ENCODE results near the gene CBR4. TPM values are rescaled to one million over a fixed set of nuclear protein-coding genes. Genes with fewer than 3 reads are reported as not detected.
A peak's percentile ranks its signal among the peaks of the same experiment; 100 is the strongest.

CBR4 gene
- total and polyA plus RNA-seq, 2 experiments from 2014 or later, result 36.9 to 38.1 TPM

GRCh38 chr4:169017971-169018370 is 7.9 kb upstream of the CBR4 start:
- H4K20me1 ChIP-seq (replicated peaks; ENCODE audit: insufficient read depth), result no peaks in the 10 kb centered on the region
- DNase-seq (ENCODE audit: low spot score) (peak; percentile 27), ATAC-seq (peak; percentile 89)
- no peaks in the 10 kb centered on the region for H3K27me3 ChIP-seq (ENCODE audit: insufficient read depth)
- H3K4me3 ChIP-seq, result no peak overlapping the region
- Mint-ChIP-seq H3K27me3 (ENCODE audit: insufficient read depth, low read depth, poor library complexity) (peaks cover 1% of the 10 kb centered on the region), H3K4me3 (no peak overlapping the region), H3K4me1 (peaks cover 23% of the 10 kb centered on the region), H3K9me3 (no peaks in the 10 kb centered on the region), H3K27ac (peak overlapping the region; percentile 6), H3K36me3 (ENCODE audit: low read depth) (no peaks in the 10 kb centered on the region)
- peaks cover 10% of the 10 kb centered on the region; the same call in 1 of the 2 replicates for H3K4me1 ChIP-seq (ENCODE audit: insufficient read depth)
- no peaks in the 10 kb centered on the region for H3K36me3 ChIP-seq (ENCODE audit: insufficient read depth)
- no peak for TF ChIP-seq NANOG (IDR thresholded peaks at IDR 0.05; ENCODE audit: borderline replicate concordance)
- TF ChIP-seq, protein P1, sequence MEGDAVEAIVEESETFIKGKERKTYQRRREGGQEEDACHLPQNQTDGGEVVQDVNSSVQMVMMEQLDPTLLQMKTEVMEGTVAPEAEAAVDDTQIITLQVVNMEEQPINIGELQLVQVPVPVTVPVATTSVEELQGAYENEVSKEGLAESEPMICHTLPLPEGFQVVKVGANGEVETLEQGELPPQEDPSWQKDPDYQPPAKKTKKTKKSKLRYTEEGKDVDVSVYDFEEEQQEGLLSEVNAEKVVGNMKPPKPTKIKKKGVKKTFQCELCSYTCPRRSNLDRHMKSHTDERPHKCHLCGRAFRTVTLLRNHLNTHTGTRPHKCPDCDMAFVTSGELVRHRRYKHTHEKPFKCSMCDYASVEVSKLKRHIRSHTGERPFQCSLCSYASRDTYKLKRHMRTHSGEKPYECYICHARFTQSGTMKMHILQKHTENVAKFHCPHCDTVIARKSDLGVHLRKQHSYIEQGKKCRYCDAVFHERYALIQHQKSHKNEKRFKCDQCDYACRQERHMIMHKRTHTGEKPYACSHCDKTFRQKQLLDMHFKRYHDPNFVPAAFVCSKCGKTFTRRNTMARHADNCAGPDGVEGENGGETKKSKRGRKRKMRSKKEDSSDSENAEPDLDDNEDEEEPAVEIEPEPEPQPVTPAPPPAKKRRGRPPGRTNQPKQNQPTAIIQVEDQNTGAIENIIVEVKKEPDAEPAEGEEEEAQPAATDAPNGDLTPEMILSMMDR (conservative IDR thresholded peaks at IDR 0.05; ENCODE audit: low read depth in 2 of 2), result no peak
- TF ChIP-seq POLR2AphosphoS5 (IDR thresholded peaks at IDR 0.05; ENCODE audit: low read depth), result no peak
- TF ChIP-seq JUNB (IDR thresholded peaks at IDR 0.05; ENCODE audit: unreplicated experiment), result no peak
- TF ChIP-seq, protein P2, sequence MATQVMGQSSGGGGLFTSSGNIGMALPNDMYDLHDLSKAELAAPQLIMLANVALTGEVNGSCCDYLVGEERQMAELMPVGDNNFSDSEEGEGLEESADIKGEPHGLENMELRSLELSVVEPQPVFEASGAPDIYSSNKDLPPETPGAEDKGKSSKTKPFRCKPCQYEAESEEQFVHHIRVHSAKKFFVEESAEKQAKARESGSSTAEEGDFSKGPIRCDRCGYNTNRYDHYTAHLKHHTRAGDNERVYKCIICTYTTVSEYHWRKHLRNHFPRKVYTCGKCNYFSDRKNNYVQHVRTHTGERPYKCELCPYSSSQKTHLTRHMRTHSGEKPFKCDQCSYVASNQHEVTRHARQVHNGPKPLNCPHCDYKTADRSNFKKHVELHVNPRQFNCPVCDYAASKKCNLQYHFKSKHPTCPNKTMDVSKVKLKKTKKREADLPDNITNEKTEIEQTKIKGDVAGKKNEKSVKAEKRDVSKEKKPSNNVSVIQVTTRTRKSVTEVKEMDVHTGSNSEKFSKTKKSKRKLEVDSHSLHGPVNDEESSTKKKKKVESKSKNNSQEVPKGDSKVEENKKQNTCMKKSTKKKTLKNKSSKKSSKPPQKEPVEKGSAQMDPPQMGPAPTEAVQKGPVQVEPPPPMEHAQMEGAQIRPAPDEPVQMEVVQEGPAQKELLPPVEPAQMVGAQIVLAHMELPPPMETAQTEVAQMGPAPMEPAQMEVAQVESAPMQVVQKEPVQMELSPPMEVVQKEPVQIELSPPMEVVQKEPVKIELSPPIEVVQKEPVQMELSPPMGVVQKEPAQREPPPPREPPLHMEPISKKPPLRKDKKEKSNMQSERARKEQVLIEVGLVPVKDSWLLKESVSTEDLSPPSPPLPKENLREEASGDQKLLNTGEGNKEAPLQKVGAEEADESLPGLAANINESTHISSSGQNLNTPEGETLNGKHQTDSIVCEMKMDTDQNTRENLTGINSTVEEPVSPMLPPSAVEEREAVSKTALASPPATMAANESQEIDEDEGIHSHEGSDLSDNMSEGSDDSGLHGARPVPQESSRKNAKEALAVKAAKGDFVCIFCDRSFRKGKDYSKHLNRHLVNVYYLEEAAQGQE (IDR thresholded peaks at IDR 0.05; ENCODE audit: unreplicated experiment), result no peak
- TF ChIP-seq, protein P3, sequence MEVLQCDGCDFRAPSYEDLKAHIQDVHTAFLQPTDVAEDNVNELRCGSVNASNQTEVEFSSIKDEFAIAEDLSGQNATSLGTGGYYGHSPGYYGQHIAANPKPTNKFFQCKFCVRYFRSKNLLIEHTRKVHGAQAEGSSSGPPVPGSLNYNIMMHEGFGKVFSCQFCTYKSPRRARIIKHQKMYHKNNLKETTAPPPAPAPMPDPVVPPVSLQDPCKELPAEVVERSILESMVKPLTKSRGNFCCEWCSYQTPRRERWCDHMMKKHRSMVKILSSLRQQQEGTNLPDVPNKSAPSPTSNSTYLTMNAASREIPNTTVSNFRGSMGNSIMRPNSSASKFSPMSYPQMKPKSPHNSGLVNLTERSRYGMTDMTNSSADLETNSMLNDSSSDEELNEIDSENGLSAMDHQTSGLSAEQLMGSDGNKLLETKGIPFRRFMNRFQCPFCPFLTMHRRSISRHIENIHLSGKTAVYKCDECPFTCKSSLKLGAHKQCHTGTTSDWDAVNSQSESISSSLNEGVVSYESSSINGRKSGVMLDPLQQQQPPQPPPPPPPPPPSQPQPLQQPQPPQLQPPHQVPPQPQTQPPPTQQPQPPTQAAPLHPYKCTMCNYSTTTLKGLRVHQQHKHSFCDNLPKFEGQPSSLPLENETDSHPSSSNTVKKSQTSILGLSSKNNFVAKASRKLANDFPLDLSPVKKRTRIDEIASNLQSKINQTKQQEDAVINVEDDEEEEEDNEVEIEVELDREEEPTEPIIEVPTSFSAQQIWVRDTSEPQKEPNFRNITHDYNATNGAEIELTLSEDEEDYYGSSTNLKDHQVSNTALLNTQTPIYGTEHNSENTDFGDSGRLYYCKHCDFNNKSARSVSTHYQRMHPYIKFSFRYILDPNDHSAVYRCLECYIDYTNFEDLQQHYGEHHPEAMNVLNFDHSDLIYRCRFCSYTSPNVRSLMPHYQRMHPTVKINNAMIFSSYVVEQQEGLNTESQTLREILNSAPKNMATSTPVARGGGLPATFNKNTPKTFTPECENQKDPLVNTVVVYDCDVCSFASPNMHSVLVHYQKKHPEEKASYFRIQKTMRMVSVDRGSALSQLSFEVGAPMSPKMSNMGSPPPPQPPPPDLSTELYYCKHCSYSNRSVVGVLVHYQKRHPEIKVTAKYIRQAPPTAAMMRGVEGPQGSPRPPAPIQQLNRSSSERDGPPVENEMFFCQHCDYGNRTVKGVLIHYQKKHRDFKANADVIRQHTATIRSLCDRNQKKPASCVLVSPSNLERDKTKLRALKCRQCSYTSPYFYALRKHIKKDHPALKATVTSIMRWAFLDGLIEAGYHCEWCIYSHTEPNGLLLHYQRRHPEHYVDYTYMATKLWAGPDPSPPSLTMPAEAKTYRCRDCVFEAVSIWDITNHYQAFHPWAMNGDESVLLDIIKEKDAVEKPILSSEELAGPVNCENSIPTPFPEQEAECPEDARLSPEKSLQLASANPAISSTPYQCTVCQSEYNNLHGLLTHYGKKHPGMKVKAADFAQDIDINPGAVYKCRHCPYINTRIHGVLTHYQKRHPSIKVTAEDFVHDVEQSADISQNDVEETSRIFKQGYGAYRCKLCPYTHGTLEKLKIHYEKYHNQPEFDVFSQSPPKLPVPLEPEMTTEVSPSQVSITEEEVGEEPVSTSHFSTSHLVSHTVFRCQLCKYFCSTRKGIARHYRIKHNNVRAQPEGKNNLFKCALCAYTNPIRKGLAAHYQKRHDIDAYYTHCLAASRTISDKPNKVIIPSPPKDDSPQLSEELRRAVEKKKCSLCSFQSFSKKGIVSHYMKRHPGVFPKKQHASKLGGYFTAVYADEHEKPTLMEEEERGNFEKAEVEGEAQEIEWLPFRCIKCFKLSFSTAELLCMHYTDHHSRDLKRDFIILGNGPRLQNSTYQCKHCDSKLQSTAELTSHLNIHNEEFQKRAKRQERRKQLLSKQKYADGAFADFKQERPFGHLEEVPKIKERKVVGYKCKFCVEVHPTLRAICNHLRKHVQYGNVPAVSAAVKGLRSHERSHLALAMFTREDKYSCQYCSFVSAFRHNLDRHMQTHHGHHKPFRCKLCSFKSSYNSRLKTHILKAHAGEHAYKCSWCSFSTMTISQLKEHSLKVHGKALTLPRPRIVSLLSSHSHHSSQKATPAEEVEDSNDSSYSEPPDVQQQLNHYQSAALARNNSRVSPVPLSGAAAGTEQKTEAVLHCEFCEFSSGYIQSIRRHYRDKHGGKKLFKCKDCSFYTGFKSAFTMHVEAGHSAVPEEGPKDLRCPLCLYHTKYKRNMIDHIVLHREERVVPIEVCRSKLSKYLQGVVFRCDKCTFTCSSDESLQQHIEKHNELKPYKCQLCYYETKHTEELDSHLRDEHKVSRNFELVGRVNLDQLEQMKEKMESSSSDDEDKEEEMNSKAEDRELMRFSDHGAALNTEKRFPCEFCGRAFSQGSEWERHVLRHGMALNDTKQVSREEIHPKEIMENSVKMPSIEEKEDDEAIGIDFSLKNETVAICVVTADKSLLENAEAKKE (CRISPR knock-in tag; IDR thresholded peaks at IDR 0.05), result no peak
- TF ChIP-seq CREB1 (CRISPR knock-in tag; IDR thresholded peaks at IDR 0.05; ENCODE audit: low read depth), result no peak
- no peak for TF ChIP-seq EZH2 (IDR thresholded peaks at IDR 0.05; ENCODE audit: low read depth, unreplicated experiment)
- no peak for TF ChIP-seq ZNF331 (CRISPR knock-in tag; IDR thresholded peaks at IDR 0.05; ENCODE audit: low read depth)
- TF ChIP-seq STAT1 (IDR thresholded peaks at IDR 0.05; ENCODE audit: unreplicated experiment), result no peak
- no peaks in the 10 kb centered on the region for H3F3A ChIP-seq (replicated peaks; ENCODE audit: low read depth)
- no peaks in the 10 kb centered on the region for H3K79me2 ChIP-seq (replicated peaks; ENCODE audit: insufficient read depth)
- peak overlapping the region; percentile 93 for H2AFZ ChIP-seq
- no peaks in the 10 kb centered on the region for H3K9me2 ChIP-seq (ENCODE audit: insufficient read depth)
- H3K27ac ChIP-seq (ENCODE audit: low read depth), result no peak overlapping the region
- H3K4me2 ChIP-seq, result no peak overlapping the region

Data from GM23338 (cell line).